Measurements from ENCODE around the gene RIPOR2. TPM values are rescaled to one million over a fixed set of nuclear protein-coding genes. Genes with fewer than 3 reads are reported as not detected.

The RIPOR2 gene
- total RNA-seq, 4 donors from 2014 or later, result 1.2 to 16.7 (median 5.2) TPM

DNA sequence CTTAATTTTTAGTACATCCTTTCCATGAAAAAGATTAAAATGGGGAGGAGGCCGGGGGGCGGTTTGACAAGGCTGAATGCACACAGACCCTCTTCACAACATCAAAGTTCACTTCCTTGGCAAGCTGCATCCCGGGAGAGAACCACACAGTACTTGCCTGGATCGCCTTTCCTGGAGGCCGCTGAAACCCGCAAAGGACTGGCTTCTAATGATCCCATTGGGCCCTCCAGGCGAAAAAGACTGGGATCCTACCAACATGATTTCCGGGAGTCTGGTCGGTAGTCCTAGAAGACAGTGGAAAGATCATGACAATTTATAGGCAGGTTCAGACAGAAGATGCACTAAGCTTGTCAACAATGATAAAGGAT lies 60.2 kb downstream of the RIPOR2 start:
- H3K9me3 ChIP-seq, result peaks cover 0 to 4% of the 10 kb centered on the region in 2 donors
- no peak for DNase-seq
- H3K27me3 ChIP-seq, result no peaks in the 10 kb centered on the region
- in situ Hi-C loops (cut with MboI; ENCODE audit: low pct_ligation_motif_present in 1 of 4, low pct_unique_long_range_greater_than_20kb in 1 of 4, low sequenced_read_pairs in 3 of 4), result no loop called here
- H3K4me3 ChIP-seq, result no peak overlapping the region
- WGBS, 2 donors (ENCODE audit: low coverage in 1 of 2), result 84 to 97% methylated on average over 5 to 9 of the region's 9 CpGs
- intact Hi-C loops (cut with DNase I; ENCODE audit: low total_unique reads), result no loop called here
- H3K4me1 ChIP-seq, result no peaks in the 10 kb centered on the region
- TF ChIP-seq, protein P1, sequence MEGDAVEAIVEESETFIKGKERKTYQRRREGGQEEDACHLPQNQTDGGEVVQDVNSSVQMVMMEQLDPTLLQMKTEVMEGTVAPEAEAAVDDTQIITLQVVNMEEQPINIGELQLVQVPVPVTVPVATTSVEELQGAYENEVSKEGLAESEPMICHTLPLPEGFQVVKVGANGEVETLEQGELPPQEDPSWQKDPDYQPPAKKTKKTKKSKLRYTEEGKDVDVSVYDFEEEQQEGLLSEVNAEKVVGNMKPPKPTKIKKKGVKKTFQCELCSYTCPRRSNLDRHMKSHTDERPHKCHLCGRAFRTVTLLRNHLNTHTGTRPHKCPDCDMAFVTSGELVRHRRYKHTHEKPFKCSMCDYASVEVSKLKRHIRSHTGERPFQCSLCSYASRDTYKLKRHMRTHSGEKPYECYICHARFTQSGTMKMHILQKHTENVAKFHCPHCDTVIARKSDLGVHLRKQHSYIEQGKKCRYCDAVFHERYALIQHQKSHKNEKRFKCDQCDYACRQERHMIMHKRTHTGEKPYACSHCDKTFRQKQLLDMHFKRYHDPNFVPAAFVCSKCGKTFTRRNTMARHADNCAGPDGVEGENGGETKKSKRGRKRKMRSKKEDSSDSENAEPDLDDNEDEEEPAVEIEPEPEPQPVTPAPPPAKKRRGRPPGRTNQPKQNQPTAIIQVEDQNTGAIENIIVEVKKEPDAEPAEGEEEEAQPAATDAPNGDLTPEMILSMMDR (IDR thresholded peaks at IDR 0.05), result no peak
- no peak for TF ChIP-seq POLR2AphosphoS5 (IDR thresholded peaks at IDR 0.05)
- TF ChIP-seq POLR2A (IDR thresholded peaks at IDR 0.05), result no peak
- TF ChIP-seq EP300 (IDR thresholded peaks at IDR 0.05; ENCODE audit: low read depth), result no peak
- H3K27ac ChIP-seq, result no peak overlapping the region
- no peaks in the 10 kb centered on the region for H3K36me3 ChIP-seq

DNA sequence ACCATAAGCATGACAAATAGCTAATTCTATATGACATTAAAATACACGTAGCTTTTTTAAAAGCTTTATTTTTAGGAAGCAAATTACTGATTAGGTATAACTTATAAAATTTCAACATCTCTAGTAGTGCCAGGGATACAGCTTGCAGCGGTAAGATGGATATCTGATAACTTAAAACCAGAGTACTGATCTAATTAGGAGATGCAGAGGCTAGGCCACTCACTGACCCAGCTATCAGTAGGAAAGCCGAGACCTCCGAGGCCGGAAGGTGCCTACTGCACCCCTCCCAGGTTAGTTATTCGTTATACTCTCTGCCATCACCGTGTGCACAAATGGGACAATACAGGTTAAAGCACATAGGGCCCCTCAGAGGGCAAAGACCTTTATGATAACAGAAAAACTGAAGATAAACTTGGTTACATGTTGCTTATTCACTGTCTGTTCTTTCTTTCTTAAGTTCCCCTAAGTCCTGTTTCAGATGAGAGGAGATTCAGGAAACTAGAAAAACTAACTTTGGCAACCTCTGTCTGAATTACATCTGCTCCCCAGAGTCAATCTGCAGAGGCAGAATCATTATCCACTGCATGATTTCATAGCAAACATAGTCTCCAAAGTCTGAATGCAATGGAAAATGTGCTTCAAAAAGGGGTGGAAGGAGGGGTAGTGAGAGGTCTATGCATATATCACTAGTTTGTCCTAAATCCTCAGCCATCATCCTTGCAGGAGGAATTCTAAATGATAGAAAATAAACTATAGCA lies 60.8 kb downstream of the RIPOR2 start:
- in situ Hi-C loops (cut with MboI; ENCODE audit: low pct_ligation_motif_present in 1 of 4, low pct_unique_long_range_greater_than_20kb in 1 of 4, low sequenced_read_pairs in 3 of 4) (no loop called here), intact Hi-C loops (cut with DNase I; ENCODE audit: low total_unique reads) (no loop called here)
- Histone ChIP-seq H3K27me3 (no peaks in the 10 kb centered on the region), H3K9me3 (peaks cover 0 to 4% of the 10 kb centered on the region in 2 donors), H3K4me3 (no peak overlapping the region), H3K4me1 (no peaks in the 10 kb centered on the region), H3K36me3 (no peaks in the 10 kb centered on the region), H3K27ac (no peak overlapping the region)
- TF ChIP-seq, protein P1 (IDR thresholded peaks at IDR 0.05), result no peak
- TF ChIP-seq EP300 (IDR thresholded peaks at IDR 0.05; ENCODE audit: low read depth) (no peak), POLR2AphosphoS5 (IDR thresholded peaks at IDR 0.05) (no peak), POLR2A (IDR thresholded peaks at IDR 0.05) (no peak)
- DNase-seq, result no peak
- 85 to 93% methylated on average over 4 to 7 of the region's 7 CpGs for WGBS, 2 donors (ENCODE audit: low coverage in 1 of 2)

DNA sequence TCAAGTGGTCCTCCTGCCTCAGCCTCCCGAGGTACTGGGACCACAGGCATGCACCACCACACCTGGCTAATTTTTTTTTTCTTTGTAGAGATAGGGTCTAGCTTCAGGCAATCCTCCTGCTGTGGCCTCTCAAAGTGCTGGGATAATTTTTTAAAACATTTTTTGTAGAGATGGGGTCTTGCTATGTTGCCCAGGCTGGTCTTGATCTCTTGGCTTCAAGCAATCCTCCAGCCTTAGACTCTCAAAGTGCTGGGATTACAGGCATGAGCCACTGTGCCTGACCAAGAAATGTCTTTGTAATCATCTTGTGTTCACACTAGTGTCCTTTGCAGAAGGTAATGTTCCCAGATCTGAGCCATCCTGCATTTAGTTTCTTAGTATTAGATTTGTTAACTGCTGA lies 61.6 kb downstream of the RIPOR2 start:
- in situ Hi-C loops (cut with MboI; ENCODE audit: low pct_ligation_motif_present in 1 of 4, low pct_unique_long_range_greater_than_20kb in 1 of 4, low sequenced_read_pairs in 3 of 4), result no loop called here
- Histone ChIP-seq H3K36me3 (no peaks in the 10 kb centered on the region), H3K27me3 (no peaks in the 10 kb centered on the region), H3K4me3 (no peak overlapping the region), H3K4me1 (no peaks in the 10 kb centered on the region), H3K9me3 (peaks cover 0 to 4% of the 10 kb centered on the region in 2 donors), H3K27ac (no peak overlapping the region)
- intact Hi-C loops (cut with DNase I; ENCODE audit: low total_unique reads), result no loop called here
- DNase-seq, result no peak
- WGBS, 2 donors (ENCODE audit: low coverage in 1 of 2), result 89% methylated on average over 1 of the region's 1 CpG; no CpG with 5 or more reads in 1 of the 2 donors
- TF ChIP-seq EP300 (IDR thresholded peaks at IDR 0.05; ENCODE audit: low read depth) (no peak), POLR2A (IDR thresholded peaks at IDR 0.05) (no peak)
- TF ChIP-seq, protein P1 (IDR thresholded peaks at IDR 0.05), result no peak

DNA sequence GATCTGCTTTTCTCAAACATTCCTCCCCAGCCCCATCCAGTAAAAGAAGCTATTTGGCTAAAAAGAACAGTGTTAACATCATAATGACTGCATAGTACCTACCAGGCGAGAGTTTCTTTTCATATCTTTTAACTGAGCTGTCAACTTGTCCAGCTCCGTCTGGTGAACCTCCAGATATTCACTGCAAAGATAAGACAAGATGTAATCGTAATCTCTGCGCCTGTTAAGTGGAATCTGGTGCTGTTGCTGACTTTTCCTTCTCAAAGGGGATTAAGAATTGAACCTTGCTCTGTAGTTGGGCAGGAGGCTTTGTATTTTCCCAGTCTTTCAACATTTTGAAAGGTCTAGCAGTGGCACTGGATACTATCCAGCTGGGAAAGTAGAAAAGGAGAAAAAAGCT lies 63.0 kb downstream of the RIPOR2 start:
- no peak overlapping the region for H3K27ac ChIP-seq
- intact Hi-C loops (cut with DNase I; ENCODE audit: low total_unique reads), result no loop called here

More for the DNA sequence above, 63.0 kb downstream of the RIPOR2 start:
- no peak overlapping the region for H3K4me3 ChIP-seq
- H3K36me3 ChIP-seq, result no peaks in the 10 kb centered on the region
- no peak for TF ChIP-seq POLR2A (IDR thresholded peaks at IDR 0.05)
- TF ChIP-seq, protein P1 (IDR thresholded peaks at IDR 0.05), result no peak
- no peak for TF ChIP-seq POLR2AphosphoS5 (IDR thresholded peaks at IDR 0.05)
- TF ChIP-seq EP300 (IDR thresholded peaks at IDR 0.05; ENCODE audit: low read depth), result no peak
- in situ Hi-C loops (cut with MboI; ENCODE audit: low pct_ligation_motif_present in 1 of 4, low pct_unique_long_range_greater_than_20kb in 1 of 4, low sequenced_read_pairs in 3 of 4), result no loop called here
- WGBS, 2 donors (ENCODE audit: low coverage in 1 of 2), result 80 to 91% methylated on average over 1 to 4 of the region's 4 CpGs
- no peak for DNase-seq
- peaks cover 0 to 4% of the 10 kb centered on the region in 2 donors for H3K9me3 ChIP-seq
- H3K4me1 ChIP-seq, result no peaks in the 10 kb centered on the region
- no peaks in the 10 kb centered on the region for H3K27me3 ChIP-seq

Data from transverse colon (tissue), 4 donors.